ENCODE results near the gene ITPRID2.

ITPRID2 gene

GRCh38 chr2:181892799-181893435 is 1.4 kb downstream of the ITPRID2 start:
- Histone ChIP-seq H3K9ac (peak overlapping the region; percentile 73), H3K4me3 (ENCODE audit: low read depth, low read length) (peak overlapping the region; percentile 75), H3K27me3 (ENCODE audit: control insufficient read depth, insufficient read depth, low read length) (no peaks in the 10 kb centered on the region), H3K27ac (peak overlapping the region; percentile 89), H3K4me1 (no peaks in the 10 kb centered on the region), H3K9me3 (ENCODE audit: control insufficient read depth, low read length) (no peaks in the 10 kb centered on the region), H2AFZ (peak overlapping the region; percentile 87), H3K79me2 (peaks cover 5% of the 10 kb centered on the region), H3K4me2 (ENCODE audit: low read length) (peak overlapping the region; percentile 85), H3K36me3 (ENCODE audit: control insufficient read depth, insufficient read depth, low read length) (no peaks in the 10 kb centered on the region)
- TF ChIP-seq, protein P1, sequence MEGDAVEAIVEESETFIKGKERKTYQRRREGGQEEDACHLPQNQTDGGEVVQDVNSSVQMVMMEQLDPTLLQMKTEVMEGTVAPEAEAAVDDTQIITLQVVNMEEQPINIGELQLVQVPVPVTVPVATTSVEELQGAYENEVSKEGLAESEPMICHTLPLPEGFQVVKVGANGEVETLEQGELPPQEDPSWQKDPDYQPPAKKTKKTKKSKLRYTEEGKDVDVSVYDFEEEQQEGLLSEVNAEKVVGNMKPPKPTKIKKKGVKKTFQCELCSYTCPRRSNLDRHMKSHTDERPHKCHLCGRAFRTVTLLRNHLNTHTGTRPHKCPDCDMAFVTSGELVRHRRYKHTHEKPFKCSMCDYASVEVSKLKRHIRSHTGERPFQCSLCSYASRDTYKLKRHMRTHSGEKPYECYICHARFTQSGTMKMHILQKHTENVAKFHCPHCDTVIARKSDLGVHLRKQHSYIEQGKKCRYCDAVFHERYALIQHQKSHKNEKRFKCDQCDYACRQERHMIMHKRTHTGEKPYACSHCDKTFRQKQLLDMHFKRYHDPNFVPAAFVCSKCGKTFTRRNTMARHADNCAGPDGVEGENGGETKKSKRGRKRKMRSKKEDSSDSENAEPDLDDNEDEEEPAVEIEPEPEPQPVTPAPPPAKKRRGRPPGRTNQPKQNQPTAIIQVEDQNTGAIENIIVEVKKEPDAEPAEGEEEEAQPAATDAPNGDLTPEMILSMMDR (IDR thresholded peaks at IDR 0.05) = no peak

GRCh38 chr2:181894381-181894780 is 2.9 kb downstream of the ITPRID2 start:
- Histone ChIP-seq H3K9ac (no peak overlapping the region), H3K4me1 (no peaks in the 10 kb centered on the region), H3K27ac (no peak overlapping the region), H3K4me2 (ENCODE audit: low read length) (no peak overlapping the region), H3K36me3 (ENCODE audit: control insufficient read depth, insufficient read depth, low read length) (no peaks in the 10 kb centered on the region), H2AFZ (no peak overlapping the region), H3K4me3 (ENCODE audit: low read depth, low read length) (no peak overlapping the region), H3K79me2 (peaks cover 5% of the 10 kb centered on the region), H3K9me3 (ENCODE audit: control insufficient read depth, low read length) (no peaks in the 10 kb centered on the region), H3K27me3 (ENCODE audit: control insufficient read depth, insufficient read depth, low read length) (no peaks in the 10 kb centered on the region)
- TF ChIP-seq, protein P1 (IDR thresholded peaks at IDR 0.05) = no peak

GRCh38 chr2:181895818-181896217 is 4.3 kb downstream of the ITPRID2 start:
- Histone ChIP-seq H3K79me2 (peaks cover 5% of the 10 kb centered on the region), H3K27me3 (ENCODE audit: control insufficient read depth, insufficient read depth, low read length) (no peaks in the 10 kb centered on the region), H3K4me2 (ENCODE audit: low read length) (no peak overlapping the region), H3K4me3 (ENCODE audit: low read depth, low read length) (no peak overlapping the region), H3K9ac (no peak overlapping the region), H3K27ac (no peak overlapping the region), H3K9me3 (ENCODE audit: control insufficient read depth, low read length) (no peaks in the 10 kb centered on the region), H3K36me3 (ENCODE audit: control insufficient read depth, insufficient read depth, low read length) (no peaks in the 10 kb centered on the region), H2AFZ (no peak overlapping the region), H3K4me1 (no peaks in the 10 kb centered on the region)
- TF ChIP-seq, protein P1 (IDR thresholded peaks at IDR 0.05) = no peak

GRCh38 chr2:181896286-181896685 is 4.8 kb downstream of the ITPRID2 start:
- H3K27me3 ChIP-seq (ENCODE audit: control insufficient read depth, insufficient read depth, low read length) = no peaks in the 10 kb centered on the region
- no peaks in the 10 kb centered on the region for H3K4me1 ChIP-seq
- H3K36me3 ChIP-seq (ENCODE audit: control insufficient read depth, insufficient read depth, low read length) = no peaks in the 10 kb centered on the region
- TF ChIP-seq, protein P1 (IDR thresholded peaks at IDR 0.05) = no peak
- no peak overlapping the region for H3K4me3 ChIP-seq (ENCODE audit: low read depth, low read length)
- H3K4me2 ChIP-seq (ENCODE audit: low read length) = no peak overlapping the region
- peaks cover 5% of the 10 kb centered on the region for H3K79me2 ChIP-seq
- H3K9me3 ChIP-seq (ENCODE audit: control insufficient read depth, low read length) = no peaks in the 10 kb centered on the region
- H2AFZ ChIP-seq = no peak overlapping the region
- no peak overlapping the region for H3K9ac ChIP-seq
- no peak overlapping the region for H3K27ac ChIP-seq
